GM12878 (cell line): ENCODE measurements around the gene SVIL. TPM values are rescaled to one million over a fixed set of nuclear protein-coding genes. Genes with fewer than 3 reads are reported as not detected.

Source experiments
- CREM ChIP-seq: IDR thresholded peaks from 2 replicates; pipeline ENCODE4 v1.6.1; 2014; ENCODE audit warnings: antibody characterized with exemption, low read depth
- MLLT1 ChIP-seq: fragments of 450-650 bp; IDR thresholded peaks from 2 replicates; pipeline ENCODE4 v1.6.1; 2016; ENCODE audit warnings: mild to moderate bottlenecking
- POU2F2 ChIP-seq: IDR thresholded peaks from 3 replicates; pipeline ENCODE4 v1.6.1; 2011; ENCODE audit warnings: low read depth, mild to moderate bottlenecking, low read length, borderline replicate concordance
- RAD21 ChIP-seq: IDR thresholded peaks from 2 replicates; pipeline ENCODE4 v1.6.1; 2011; ENCODE audit warnings: mild to moderate bottlenecking, low read depth, low read length, moderate library complexity; ENCODE audit not compliant: insufficient read depth
- SMAD5 ChIP-seq: IDR thresholded peaks from 2 replicates; pipeline ENCODE4 v1.6.1; 2016; ENCODE audit warnings: antibody characterized with exemption, low read depth
- SRF ChIP-seq, 2 experiments: IDR thresholded peaks; 2 replicates each; pipeline ENCODE4 v1.6.1; 2011; ENCODE audit warnings: low read depth in 2 of 2, low read length in 2 of 2, mild to moderate bottlenecking in 1 of 2, moderate library complexity in 1 of 2
- ZBTB40 ChIP-seq: fragments of 450-650 bp; IDR thresholded peaks from 2 replicates; pipeline ENCODE4 v1.6.1; 2016; ENCODE audit warnings: mild to moderate bottlenecking, moderate library complexity, borderline replicate concordance
- polyA plus RNA-seq, 11 experiments: library from polyadenylated mRNA; depleted of rRNA in 4 of 11; unstranded in 6 of 11; stranded (reverse) in 5 of 11; fragments of >200 nt; fragmentation: Nextera tagmentation in 4 of 11; fragmentation: Illumina TruSeq in 1 of 11; extraction: Ambion mirVana in 4 of 11; extraction: Trizol in 1 of 11; gene quantifications; 1 replicate in 1 of 11; 2 replicates in 10 of 11; pipeline versions ENCODE4 v1.2.1 to v1.2.3, GENCODE V29; 2011 to 2016; ENCODE audit warnings: inconsistent platforms in 2 of 11, missing spikeins in 2 of 11, low read depth in 1 of 11
- total RNA-seq, 4 experiments: library from RNA; depleted of rRNA in 3 of 4; stranded (reverse); fragments of >200 nt in 3 of 4; fragmentation: Illumina TruSeq in 1 of 4; extraction: Trizol in 1 of 4; gene quantifications; 2 replicates each; pipeline versions ENCODE4 v1.2.1 to v1.2.3, GENCODE V29; 2013 to 2021

SVIL gene
- total and polyA plus RNA-seq, 10 of the 15 experiments (the other 5 are each of a cell fraction or from before 2014, with no cell fraction given) = 0.22 to 1.9 (median 0.87) TPM

- TF ChIP-seq SMAD5 (no peak), ZBTB40 (no peak), MLLT1 (no peak), RAD21 (no peak), POU2F2 (no peak), CREM (no peak), SRF (IDR thresholded peaks at IDR 0.05; ENCODE audit: low read depth in 2 of 2, low read length in 2 of 2) (no peak)
Observed at GRCh38 chr10:29635711-29636144, 957 bp upstream of the SVIL start (continued).
